ENCODE measurements around the gene DIAPH1.

The DIAPH1 gene

GRCh38 chr5:141639357-141640050 is 20.7 kb upstream of the DIAPH1 start:
- no peak overlapping the region for H3K4me3 ChIP-seq (ENCODE audit: low read depth, low read length)
- peaks cover 3 to 27% of the 10 kb centered on the region in 2 experiments for H3K36me3 ChIP-seq (ENCODE audit: control insufficient read depth in 2 of 2, insufficient read depth in 1 of 2, low read length in 2 of 2)
- peaks cover 3% of the 10 kb centered on the region for H3K4me1 ChIP-seq (ENCODE audit: control insufficient read depth, insufficient read depth, low read length)
- ChIA-PET CTCF (interaction anchor here (0.7 to 12.5 kb wide), 6 partner anchors 20 to 379 kb away, joined by 3 to 125 read pairs (median 4); partner anchors contain the start of gene DIAPH1), POLR2A (interaction anchor here (0.5 kb wide), 1 partner anchor 33 kb away, joined by 3 read pairs; no protein-coding TSS in a partner anchor)
- no peaks in the 10 kb centered on the region for H3K9me3 ChIP-seq (ENCODE audit: control insufficient read depth, insufficient read depth, low read depth, low read length)
- TF ChIP-seq TSHZ1 (tag by site-specific recombination; IDR thresholded peaks at IDR 0.05; ENCODE audit: borderline replicate concordance) (no peak), GLIS2 (tag by site-specific recombination; IDR thresholded peaks at IDR 0.05) (0 out of 2 replicates have a peak, but pooled peaks have one; percentile 22)
- H3K27ac ChIP-seq (ENCODE audit: extremely low read depth, low read depth, low read length), result no peak overlapping the region

GRCh38 chr5:141638771-141639170 is 20.0 kb upstream of the DIAPH1 start:
- Histone ChIP-seq H3K4me1 (ENCODE audit: control insufficient read depth, insufficient read depth, low read length) (peaks cover 6% of the 10 kb centered on the region), H3K36me3 (ENCODE audit: control insufficient read depth in 2 of 2, insufficient read depth in 1 of 2, low read length in 2 of 2) (peaks cover 7 to 30% of the 10 kb centered on the region in 2 experiments), H3K27ac (ENCODE audit: extremely low read depth, low read depth, low read length) (no peak overlapping the region), H3K9me3 (ENCODE audit: control insufficient read depth, insufficient read depth, low read depth, low read length) (no peaks in the 10 kb centered on the region), H3K4me3 (ENCODE audit: low read depth, low read length) (no peak overlapping the region)
- ChIA-PET POLR2A (no interaction called here), CTCF (interaction anchor here (0.6 to 12.5 kb wide), 5 partner anchors 19 to 1452 kb away, joined by 3 to 125 read pairs (median 3); partner anchors contain the start of gene DIAPH1)
- TF ChIP-seq ZNF132 (tag by site-specific recombination; IDR thresholded peaks at IDR 0.05; ENCODE audit: borderline replicate concordance) (no peak), ZNF518A (tag by site-specific recombination; conservative IDR thresholded peaks at IDR 0.05; ENCODE audit: low read depth) (no peak), ZNF366 (tag by site-specific recombination; conservative IDR thresholded peaks at IDR 0.05) (peak; percentile 35; the same call in 1 of the 2 replicates), ZNF449 (tag by site-specific recombination; IDR thresholded peaks at IDR 0.05) (no peak), HOXA7 (CRISPR knock-in tag; IDR thresholded peaks at IDR 0.05; ENCODE audit: borderline replicate concordance) (no peak), ZNF549 (tag by site-specific recombination; IDR thresholded peaks at IDR 0.05) (no peak)
